ENCODE data around the gene FKBP1A. TPM values are rescaled to one million over a fixed set of nuclear protein-coding genes. Genes with fewer than 3 reads are reported as not detected.

FKBP1A gene
- total and polyA plus RNA-seq, 2 of the 4 experiments (the other 2 are of a cell fraction): 120 to 528 TPM

DNA sequence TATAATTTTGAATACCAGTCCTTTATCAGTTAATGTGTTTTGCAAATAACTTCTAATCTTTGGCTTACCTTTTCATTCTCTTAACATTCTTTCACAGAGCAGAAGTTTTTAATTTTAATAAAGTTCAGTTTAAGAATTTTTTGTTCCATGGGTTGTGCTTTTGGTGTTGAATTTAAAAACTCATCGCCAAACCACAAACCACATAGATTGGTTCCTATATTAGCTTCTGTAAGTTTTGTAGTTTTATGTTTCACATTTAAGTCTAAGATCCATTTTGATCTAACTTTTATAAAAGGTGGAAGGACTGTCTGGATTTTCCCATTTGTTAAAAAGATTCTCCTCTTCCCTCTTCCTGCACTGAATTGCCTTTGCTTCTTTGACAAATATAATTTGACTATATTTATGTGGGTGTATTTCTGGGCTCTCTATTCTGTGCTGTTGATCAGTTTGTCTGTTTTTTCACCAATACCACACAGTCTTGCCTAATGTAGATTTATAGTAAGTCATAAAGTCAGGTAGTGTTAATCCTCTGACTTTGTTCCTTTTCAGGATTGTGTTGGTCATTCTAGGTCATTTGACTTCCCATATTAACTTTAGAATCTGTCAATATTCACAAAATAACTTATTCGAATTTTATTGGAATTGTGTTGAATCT, 46.4 kb downstream of the FKBP1A start:
- H4K8ac ChIP-seq (ENCODE audit: low read depth in 2 of 2, low read length in 2 of 2): no peak overlapping the region
- no peaks in the 10 kb centered on the region for H3K9me3 ChIP-seq (ENCODE audit: control insufficient read depth, insufficient read depth, low read length)
- H2AFZ ChIP-seq (replicated peaks; ENCODE audit: low read length, poor library complexity): no peak overlapping the region
- no peak overlapping the region for H2BK20ac ChIP-seq (ENCODE audit: low read depth, low read length)
- H3K4me1 ChIP-seq (ENCODE audit: control insufficient read depth, insufficient read depth, low read length): peaks cover 15% of the 10 kb centered on the region
- POLR2A ChIA-PET (ENCODE audit: unreplicated experiment): no interaction called here
- TF ChIP-seq SMC3 (IDR thresholded peaks at IDR 0.05; ENCODE audit: low read depth, low read length) (no peak), RCOR1 (IDR thresholded peaks at IDR 0.05; ENCODE audit: insufficient replicate concordance, low read length) (no peak), MAZ (IDR thresholded peaks at IDR 0.05; ENCODE audit: borderline replicate concordance, low read depth, low read length) (no peak), BHLHE40 (IDR thresholded peaks at IDR 0.05; ENCODE audit: low read depth, low read length) (no peak), POLR2A (IDR thresholded peaks at IDR 0.05; ENCODE audit: low read depth, low read length) (no peak), FOS (IDR thresholded peaks at IDR 0.05; ENCODE audit: low read depth, low read length) (no peak), RAD21 (IDR thresholded peaks at IDR 0.05; ENCODE audit: low read length) (no peak), CEBPB (IDR thresholded peaks at IDR 0.05; ENCODE audit: low read depth, low read length) (no peak), CHD1 (IDR thresholded peaks at IDR 0.05; ENCODE audit: low read depth, low read length) (no peak), MXI1 (IDR thresholded peaks at IDR 0.05; ENCODE audit: borderline replicate concordance, low read depth, low read length) (no peak)
- TF ChIP-seq, protein P1, sequence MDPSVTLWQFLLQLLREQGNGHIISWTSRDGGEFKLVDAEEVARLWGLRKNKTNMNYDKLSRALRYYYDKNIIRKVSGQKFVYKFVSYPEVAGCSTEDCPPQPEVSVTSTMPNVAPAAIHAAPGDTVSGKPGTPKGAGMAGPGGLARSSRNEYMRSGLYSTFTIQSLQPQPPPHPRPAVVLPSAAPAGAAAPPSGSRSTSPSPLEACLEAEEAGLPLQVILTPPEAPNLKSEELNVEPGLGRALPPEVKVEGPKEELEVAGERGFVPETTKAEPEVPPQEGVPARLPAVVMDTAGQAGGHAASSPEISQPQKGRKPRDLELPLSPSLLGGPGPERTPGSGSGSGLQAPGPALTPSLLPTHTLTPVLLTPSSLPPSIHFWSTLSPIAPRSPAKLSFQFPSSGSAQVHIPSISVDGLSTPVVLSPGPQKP (IDR thresholded peaks at IDR 0.05; ENCODE audit: borderline replicate concordance, low read depth, low read length): no peak
- no peak overlapping the region for H4K91ac ChIP-seq (ENCODE audit: insufficient read depth, low read depth, low read length)
- no peak overlapping the region for H3K4me3 ChIP-seq (ENCODE audit: insufficient read depth, low read depth, low read length)
- peaks cover 0 to 31% of the 10 kb centered on the region in 2 experiments; a peak in 2 of 4 replicates for H3K79me1 ChIP-seq (ENCODE audit: low read depth in 1 of 2, low read length in 2 of 2)
- H3K18ac ChIP-seq (ENCODE audit: low read depth, low read length): no peak overlapping the region
- no TSS peak for BruUV-seq (replicated peaks)
- H2AK9ac ChIP-seq (replicated peaks; ENCODE audit: low read depth, low read length, poor library complexity): no peak overlapping the region
- H3K9ac ChIP-seq (ENCODE audit: low read depth, low read length): no peak overlapping the region
- H4K5ac ChIP-seq (ENCODE audit: low read depth, low read length): no peak overlapping the region
- no peak overlapping the region for H3K23ac ChIP-seq (ENCODE audit: low read depth, low read length)
- H3K4me2 ChIP-seq (ENCODE audit: low read depth, low read length): no peak overlapping the region
- H4K20me1 ChIP-seq (ENCODE audit: insufficient read depth, low read length): peaks cover 6% of the 10 kb centered on the region; the same call in 1 of the 2 replicates
- no peak overlapping the region for H2AK5ac ChIP-seq (ENCODE audit: low read depth, low read length)
- no peak for DNase-seq
- CTCF ChIA-PET: no interaction called here
- no peak for ATAC-seq (ENCODE audit: low read depth)
- H2BK5ac ChIP-seq (ENCODE audit: low read depth, low read length, poor library complexity, severe bottlenecking): no peak overlapping the region
- H3K36me3 ChIP-seq (ENCODE audit: control insufficient read depth, insufficient read depth, low read length): 0 out of 2 replicates have a peak, but pooled peaks cover 1% of the 10 kb centered on the region
- no peak overlapping the region for H3K14ac ChIP-seq (replicated peaks; ENCODE audit: low read depth, low read length)
- peaks cover 17% of the 10 kb centered on the region for H3K9me1 ChIP-seq (ENCODE audit: insufficient read depth, low read length)
- no peak overlapping the region for H3K56ac ChIP-seq (ENCODE audit: extremely low read depth, insufficient read depth, low read length)
- no peak overlapping the region for H3K27ac ChIP-seq (ENCODE audit: insufficient read depth, low read length)
- no CpG with 5 or more reads among the region's 2 CpGs for WGBS, 2 experiments (ENCODE audit: extremely low coverage in 2 of 2, insufficient read length in 1 of 2)
- H2BK15ac ChIP-seq (ENCODE audit: low read depth, low read length): no peak overlapping the region
- dilution Hi-C loops (cut with HindIII; ENCODE audit: low sequenced_read_pairs, unreplicated experiment) (no loop called here), intact Hi-C loops (cut with micrococcal nuclease) (no loop called here), in situ Hi-C loops (cut with MboI; ENCODE audit: low sequenced_read_pairs) (loop anchor here (25.0 kb wide), 1 partner anchor 491 kb away; no protein-coding TSS in a partner anchor)
- no peak overlapping the region for H3K4ac ChIP-seq (ENCODE audit: low read depth, low read length)
- no peak overlapping the region for H2BK120ac ChIP-seq (ENCODE audit: low read depth, low read length)
- no peaks in the 10 kb centered on the region for H3K27me3 ChIP-seq (ENCODE audit: control insufficient read depth, insufficient read depth, low read length)
